Myocyte (in vitro differentiated cells): Measurements from ENCODE around the gene ANO9. TPM values are rescaled to one million over a fixed set of nuclear protein-coding genes. Genes with fewer than 3 reads are reported as not detected.
"Not testable (repeated sequence)": the region's sequence is repeated elsewhere in the genome, so short reads cannot be mapped to it uniquely, and the experiment has no call there.

ENCODE experiments used
- DNase-seq: peaks from one replicate; pipeline ENCODE4 v3.0.0-alpha.2; 2012; ENCODE audit warnings: low read depth
- total RNA-seq: library from RNA; depleted of rRNA; stranded (reverse); fragments of >200 nt; gene quantifications from 2 replicates; pipeline ENCODE4 v1.2.3, GENCODE V29; 2014

Gene ANO9
- total RNA-seq, 1 donor from 2014 or later = 0.94 TPM

DNA sequence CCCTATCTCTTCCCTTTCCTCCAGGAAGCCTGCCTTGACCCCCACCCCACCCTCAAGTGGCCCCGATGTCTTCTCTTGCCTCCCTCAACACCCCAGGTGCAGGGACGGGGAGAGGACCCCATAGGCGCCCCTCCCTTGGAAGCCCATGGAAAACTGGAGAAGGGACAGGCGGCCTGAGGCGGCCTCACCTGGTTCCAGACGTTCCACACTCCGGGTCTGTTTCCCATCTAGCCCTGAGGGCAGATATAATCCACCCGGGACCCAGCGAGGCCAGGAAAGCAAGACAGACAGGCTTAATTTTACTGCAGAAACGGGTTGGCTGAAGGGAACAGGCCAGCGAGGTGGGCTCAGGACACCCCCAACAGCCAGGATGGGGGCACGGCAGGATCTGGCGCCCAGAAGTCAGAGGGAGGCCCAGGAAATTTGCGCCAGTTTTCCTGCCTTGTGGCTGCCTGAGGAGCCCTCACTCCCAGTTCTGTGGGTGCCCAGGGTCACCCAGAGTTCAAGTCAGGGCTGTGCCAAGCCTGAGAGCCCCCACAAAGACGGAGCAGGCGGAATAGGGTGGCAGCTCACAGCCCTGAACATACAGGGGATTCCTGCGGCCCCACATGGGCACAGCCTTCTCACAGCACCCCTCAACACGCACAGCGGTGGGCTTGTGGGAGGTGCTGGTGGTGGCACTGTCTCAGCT is 24.0 kb downstream of the ANO9 start:
- DNase-seq = no peak

DNA sequence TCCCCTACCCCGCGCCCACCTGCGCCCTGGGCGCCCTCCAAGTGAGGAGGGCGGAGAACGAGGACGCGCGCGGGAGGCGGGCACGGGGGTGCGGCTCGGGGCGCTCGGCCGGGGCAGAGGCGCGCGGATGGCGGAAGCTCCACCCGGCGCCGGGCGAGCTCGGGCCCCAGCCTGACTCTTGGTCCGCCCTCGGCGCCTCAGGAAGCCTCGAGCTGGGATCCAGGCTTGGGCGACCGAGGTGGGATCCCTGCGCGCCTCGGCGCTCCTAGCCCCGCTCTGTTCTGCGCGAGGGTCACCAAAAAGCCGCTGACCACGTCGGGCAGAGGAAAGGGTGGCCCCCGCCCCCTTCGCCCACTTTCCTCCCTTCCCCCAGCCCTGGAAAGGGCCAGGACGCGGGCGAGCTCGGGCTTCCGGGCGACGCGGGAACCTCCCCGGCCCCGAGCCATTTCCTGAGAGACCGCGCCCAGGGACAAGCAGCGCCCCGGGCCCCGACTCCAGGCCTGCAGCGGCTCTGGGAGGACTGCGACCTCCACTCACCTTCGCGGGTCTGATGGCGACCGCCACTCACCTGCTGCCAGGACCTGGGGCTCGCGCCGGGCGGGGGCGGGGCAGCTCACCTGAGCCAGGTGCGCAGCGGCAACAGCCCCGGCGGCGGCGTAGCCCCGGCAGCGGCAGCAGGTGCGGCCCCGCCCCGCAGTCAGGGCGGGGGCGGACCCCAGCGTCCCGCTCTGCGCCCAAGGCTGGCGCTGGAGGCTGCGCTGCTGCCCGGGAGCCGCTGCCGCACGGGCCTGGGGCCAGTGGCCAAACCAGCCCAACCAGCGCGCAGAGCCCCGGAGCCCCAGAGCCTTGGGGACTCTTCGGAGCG is 24.8 kb downstream of the ANO9 start:
- DNase-seq = no peak

DNA sequence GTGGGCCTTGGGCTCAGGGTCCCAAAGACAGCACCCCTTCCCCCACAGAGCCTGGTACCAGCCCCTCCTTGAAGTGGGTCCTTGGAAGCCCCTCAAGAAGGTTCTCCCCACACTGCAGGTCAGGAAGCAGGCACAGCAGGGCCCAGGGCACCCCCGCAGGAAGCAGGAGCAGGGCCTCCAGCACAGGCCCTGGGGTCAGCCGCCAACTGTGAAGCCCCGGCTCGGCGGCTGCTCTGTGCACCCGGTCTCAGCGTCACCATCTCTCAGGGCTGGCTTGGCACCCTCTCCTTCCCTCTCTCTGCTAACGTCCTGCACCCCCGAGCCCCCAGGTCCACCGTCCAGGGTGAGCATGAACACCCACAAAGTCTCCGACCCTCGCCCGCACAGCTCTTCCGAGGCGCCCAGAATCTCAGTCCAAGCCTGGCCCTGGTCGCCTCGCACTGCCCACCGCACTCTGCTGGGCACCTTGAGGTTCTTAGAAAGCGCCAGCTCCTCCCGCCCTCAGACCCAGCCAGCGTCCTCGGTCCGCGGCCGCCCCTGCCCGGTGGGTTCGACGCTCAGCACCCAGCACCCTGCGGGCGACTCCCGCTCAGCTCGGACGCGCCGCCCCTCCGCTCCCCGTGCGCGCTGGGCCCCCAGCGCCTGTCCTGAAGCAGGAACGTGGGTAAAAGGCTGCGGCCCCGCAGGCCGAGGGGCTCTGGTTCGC is 25.6 kb downstream of the ANO9 start:
- DNase-seq = no peak

DNA sequence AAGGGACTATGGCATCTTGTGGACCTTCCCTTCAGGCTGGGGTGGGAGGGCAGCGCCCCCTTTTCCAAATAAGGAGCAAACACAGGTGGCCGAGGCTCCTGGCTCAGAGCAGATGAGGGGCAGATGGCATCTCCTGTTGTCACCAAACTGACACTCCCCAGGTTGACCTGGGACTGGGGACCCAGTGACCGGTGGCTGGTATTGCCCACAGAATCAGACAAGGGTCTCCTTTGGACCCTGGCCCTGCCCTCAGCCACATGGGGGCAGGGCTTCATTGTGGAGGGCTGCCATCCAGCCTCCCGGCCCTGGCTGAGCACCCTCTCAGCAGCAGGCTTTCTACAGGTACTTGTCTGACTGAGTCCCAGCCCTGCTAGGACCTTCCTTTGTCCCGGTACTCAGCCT is 26.2 kb downstream of the ANO9 start:
- DNase-seq = no peak

DNA sequence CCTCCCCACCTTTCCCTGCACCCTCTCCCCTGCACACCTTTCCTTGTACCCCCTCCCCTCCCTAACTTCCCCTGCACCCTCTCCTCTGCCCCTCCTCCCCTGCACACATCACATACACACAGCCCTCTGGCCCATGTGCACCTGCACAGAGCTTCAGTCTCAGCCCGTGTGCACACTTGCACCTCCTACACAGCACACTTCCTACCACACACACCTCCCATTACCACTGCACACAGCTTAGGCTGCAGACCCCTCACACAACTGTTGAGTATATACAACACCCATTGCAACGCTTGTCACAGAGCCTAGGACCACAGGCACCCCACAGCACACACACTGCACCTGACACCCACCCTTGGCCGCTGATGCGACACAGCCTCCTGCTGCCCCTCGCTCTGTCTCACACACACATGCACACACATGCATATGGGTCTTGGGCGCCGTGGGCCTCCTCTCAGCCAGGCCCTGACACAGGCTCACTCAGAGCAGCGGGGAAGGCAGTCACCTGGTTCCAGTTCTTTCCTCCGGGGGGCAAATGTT is 27.4 kb downstream of the ANO9 start:
- DNase-seq = no peak

DNA sequence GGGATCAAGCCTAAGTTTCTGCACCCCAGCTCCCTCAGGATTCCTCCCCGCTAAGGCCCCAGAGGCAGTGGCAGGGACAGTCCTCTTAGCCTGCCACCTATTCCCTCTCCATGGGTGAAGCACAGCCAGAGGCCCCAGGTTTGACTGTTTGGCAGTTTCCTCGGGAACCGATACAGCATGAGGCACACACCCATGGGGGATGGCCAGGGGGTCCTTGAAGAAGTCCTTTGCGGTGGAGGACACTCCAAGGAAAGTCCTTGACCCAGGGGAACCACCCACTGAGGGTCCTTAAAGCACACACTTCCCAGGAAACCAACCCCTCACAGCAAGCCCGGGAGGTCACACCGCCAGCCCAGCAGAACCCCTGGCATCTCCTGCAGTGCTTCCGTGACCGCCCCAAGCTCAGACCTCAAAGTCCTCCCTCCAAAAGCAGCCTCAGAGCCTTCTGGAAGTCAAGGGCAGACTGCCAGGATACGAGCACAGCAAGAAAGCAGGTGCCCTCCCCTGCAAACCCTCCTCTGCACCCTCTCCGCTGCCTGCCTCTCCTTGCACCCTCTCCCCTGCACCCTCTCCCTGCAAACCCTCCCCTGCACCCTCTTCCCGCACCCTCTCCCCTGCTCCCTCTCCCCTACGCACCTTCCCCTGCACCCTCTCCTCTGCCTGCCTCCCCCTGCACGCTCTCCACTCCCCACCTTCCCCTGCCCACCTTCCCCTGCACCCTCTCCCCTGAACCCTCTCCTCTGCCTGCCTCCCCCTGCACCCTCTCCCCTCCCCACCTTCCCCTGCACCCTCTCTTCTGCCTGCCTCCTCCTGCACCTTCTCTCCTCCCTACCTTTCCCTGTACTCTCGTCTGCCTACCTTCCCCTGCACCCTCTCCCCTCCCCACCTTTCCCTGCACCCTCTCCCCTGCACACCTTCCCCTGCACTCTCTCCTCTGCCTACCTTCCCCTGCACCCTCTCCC is 28.4 kb downstream of the ANO9 start:
- DNase-seq = no peak

DNA sequence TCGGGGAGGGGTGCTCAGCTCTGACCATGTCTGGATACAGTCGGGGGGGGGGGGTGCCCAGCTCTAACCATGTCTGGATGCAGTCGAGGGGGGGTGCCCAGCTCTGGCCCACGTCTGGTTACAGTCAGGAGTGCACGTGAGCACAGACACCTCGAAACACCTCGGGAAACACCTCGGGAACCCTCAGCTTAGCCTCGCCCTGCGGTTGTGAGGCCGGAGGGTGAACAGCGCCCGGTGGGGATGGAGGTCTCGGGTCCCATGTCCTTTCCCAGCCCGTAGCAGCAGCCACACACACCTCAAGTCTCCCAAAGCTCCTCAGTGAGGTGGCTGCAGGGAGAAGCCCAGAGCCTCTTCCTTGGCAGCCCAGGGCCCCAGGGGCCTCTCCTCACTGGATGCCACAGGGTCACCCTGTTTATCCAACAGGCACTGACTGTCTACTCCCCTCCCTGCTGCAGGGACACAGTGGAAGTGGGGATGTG is 29.1 kb downstream of the ANO9 start:
- DNase-seq = no peak

DNA sequence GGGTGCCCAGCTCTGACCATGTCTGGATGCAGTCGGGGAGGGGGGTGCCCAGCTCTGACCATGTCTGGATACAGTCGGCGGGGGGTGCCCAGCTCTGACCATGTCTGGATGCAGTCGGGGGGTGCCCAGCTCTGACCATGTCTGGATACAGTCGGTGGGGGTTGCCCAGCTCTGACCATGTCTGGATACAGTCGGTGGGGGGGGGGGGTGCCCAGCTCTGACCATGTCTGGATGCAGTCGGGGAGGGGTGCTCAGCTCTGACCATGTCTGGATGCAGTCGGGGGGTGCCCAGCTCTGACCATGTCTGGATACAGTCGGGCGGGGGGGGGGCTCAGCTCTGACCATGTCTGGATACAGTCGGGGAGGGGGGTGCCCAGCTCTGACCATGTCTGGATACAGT is 30.3 kb downstream of the ANO9 start:
- not testable (repeated sequence) for DNase-seq

DNA sequence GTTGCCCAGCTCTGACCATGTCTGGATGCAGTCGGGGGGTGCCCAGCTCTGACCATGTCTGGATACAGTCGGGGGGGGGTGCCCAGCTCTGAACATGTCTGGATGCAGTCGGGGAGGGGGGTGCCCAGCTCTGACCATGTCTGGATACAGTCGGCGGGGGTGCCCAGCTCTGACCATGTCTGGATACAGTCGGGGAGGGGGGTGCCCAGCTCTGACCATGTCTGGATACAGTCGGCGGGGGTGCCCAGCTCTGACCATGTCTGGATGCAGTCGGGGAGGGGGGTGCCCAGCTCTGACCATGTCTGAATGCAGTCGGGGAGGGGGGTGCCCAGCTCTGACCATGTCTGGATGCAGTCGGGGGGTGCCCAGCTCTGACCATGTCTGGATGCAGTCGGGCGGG is 31.1 kb downstream of the ANO9 start:
- not testable (repeated sequence) for DNase-seq

DNA sequence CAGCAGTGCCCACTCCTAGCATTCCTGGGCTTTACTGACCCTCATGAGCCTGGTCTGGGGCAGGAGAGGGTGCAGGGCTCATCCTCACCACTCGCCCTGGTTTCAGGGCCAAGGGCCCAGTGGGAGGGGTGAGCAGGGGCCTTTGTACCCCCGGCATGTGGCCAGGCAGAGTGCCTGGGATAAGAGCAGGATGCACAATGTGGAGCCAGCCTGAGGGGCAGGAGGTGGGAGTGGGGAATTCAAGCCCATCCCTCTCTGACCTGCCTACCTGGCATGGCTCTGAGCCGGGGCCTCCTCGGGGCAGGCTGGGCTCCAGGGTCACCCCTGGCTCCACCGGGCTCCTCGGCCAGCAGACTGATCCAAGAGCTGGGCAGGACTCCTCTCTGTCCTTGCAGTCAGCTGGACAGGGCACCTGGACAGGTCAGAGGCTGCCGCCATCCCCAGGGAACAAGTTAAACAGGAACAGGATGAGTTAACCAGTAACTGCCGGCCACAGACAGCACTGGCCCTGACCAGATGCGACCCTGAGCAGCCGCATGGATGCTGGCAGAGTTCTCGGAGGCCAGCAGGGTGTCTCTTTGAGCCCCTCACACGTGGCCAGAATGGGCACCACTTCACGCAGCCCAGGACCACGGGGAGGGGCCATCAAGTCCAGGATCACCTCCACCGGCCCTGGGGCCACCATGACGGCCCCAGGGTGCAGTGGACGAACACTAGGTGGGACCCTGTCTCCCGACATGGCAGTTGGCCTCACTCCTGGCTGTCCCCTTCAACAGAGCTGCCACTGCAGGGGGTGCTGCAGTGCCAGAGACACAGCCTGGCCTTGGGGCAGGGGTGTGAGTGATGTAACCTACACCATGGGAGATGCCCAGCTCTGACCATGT is 32.0 kb downstream of the ANO9 start:
- DNase-seq = no peak

DNA sequence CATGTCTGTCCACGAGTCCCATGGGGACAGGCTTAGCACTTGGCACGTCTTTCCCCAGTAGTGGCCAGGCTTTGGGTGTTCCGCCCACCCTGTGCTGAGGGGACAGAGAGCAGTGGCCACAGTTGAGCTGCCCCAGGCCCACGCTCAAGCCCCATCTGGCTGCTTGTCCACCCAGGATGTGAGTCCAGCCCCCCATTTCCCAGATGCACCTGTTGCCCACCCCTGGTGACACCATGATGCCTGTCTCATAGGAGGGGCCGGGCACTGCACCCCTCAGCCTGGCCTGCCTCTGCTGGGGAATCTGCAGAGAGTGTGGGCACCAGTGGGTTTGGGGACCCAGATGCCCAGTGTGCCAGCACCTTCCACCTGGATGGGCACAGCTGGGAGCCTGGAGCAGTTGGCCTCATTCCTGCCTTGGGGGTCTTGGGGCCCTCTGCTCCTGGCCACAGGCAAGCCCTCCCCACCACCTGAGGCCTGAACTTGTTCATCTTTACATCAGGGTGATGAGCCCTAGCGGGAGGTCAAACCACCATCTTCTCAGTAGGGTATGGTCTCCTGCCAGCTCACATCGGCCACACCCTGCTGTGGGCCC is 32.7 kb downstream of the ANO9 start:
- DNase-seq = no peak

DNA sequence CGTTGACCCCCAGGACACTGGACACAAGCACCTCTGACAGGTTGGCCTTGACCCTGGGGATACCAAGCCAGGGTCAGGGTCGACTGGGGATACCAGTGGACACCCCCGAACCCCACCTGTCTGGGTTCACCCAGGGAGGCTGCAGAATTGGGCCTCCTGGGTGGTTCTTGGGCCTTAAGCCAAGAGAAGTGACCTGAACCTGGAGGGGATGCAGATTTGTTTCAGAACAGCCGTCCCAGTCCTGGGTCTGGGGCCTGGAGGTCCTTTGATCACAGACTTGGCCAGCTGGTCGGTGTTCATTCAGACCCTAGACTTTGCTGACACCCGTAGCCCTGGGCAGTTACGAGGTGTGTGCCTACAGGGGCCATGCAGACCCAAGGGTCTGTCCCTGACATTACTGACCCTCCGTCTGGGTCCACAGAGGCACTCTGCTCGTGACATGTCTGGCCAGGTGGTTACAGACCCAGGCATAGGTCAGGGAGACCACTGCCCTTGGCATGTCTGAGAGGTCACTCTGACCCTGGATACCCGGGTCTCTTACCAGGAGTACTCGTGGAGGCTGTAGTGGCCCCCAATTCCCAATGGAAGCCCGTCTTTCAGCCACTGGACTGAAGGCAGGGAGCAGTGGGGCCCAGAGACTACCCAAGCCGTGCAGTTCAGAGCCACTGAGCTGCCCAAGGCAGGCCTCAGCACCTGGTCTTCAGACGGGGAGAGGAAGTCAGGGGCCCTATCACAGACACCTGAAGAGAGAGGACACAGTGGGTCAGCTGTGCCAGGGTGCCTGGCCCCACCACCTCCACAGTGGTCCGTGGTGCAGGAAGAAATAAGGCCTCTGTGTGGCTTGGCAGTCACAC is 33.4 kb downstream of the ANO9 start:
- no peak for DNase-seq

DNA sequence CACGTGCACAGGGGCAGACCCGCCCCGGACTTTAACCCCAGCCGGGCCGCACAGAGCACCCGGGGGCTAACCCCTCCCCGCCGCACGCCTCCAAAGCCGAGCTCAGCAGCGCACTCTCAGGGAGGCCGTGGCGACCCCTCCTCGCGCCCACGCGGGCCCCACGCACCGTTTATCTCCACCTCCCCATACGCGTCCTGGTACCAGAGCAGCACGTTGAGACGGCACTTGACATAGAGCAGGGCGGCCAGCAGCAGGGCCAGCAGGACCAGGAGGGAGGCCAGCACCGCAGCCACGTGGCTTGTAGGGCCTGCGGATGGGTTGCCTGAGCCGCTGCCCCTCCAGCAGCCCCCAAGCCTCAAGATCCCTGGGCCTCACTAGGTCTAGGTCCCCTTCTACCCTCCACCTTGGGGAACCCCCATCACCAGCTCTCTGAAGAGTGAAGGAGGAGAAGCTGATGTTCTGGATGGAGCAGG is 34.1 kb downstream of the ANO9 start:
- DNase-seq = no peak

DNA sequence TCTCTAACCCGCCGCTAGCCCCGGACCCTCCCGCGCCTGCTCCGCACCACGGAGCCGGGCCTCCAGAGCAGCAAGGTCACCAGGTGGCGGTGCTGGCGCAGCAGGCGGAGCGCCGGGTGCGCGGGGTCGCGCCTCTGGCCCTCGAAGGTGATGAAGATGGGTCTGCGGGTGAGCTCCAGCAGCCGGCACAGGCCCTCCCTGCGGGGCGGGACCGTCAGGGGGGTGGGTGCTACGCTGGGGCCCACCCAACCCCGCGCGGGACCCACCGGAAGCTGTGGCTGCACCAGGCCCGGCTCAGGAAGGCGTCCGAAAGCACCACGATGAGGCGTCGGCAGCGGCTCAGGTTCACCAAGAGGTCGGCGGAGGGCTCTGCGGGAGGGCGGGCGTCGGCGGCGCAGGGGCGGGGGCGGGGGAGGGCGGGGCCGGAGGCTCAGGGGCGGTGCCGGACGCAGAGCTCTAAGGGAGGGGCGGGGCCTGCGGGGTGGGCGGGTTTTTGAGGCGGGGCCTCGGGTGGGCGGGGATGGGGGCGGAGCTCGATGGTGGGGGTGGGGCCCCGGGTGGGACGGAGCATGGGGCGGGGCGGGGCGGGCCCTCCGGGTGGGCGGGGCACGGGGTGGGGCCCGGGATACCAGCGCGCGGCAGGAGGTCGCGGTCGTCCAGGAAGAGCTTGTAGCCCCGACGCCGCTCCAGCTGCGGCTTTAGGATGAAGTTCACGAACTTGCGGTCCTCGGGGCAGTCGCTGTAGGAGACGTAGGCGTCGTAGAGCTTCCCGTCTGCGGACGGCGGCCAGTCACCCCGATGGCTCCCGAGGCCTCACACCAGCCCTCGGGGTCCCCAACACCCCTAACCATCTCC is 34.8 kb downstream of the ANO9 start:
- DNase-seq = peak; percentile 20

DNA sequence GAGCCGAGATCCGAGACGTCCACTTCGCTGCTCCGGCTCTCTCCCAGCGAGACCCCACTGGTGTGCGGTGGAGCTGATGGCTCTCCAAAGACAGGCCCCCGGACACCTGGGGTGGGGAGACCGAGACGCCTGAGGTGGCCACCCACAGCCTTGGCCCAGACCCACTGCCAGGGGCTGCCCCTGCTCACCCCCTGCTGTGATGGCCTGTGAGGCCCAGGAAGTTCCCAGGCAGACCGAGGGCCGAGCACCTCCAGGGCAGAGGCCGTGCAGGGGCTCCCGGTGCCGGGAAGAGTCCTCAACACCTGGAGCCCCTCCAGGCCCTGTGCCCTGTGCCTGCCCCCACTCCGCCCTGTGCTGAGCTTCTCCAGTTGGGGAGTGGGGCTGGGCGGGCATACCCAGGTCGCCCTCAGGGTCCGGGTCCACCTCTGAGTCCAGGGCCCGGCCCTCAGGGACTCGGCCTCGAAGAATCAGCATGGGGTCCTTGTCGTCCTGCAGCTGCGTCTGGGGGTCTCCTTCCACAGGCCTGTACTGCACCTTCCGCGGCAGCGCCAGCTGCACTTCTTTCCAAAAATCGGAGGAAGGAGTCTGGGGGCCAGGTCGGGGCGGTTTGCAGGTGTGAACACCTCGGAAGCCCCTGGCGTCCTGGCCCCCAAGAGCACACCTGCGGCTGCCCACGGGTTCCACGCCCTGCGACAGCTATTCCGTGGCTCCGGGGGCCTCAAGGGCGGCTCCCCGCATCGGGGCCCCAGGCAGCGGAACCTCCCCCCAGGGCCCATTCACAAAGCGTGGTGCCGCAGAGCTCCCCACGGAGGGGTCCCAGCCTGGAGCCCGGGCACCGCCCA is 35.6 kb downstream of the ANO9 start:
- no peak for DNase-seq

DNA sequence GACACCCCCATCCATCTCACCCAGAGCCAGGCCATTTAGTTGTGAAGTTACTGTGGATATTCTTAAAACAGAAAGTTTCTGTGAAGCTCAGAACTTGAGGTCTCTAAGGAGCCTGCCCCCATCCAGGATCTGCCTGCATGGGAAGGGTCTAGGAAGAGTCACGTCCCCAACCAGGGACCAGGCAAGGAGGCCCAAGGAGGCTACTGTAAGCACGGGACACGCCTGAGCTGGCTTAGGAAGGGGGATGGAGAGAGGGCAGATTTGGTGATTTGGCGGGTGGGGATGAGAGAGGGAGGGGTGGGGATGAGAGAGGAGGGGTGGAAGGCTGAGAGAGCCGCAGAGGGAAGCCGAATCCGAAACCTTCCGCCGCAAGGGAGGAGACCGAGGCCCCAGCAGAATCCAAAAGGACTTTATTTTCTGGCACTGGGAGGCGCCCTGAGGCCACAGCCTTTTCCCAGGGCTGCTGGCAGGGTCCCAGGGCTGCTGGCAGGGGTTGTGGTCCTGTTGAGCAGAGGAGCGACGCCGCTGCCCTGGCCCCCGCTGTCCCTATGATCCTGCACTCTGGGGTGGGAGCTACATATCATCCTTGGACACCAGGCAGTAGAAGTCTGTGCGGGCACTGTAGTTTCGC is 36.4 kb downstream of the ANO9 start:
- no peak for DNase-seq
